Erythroblast (primary cell): ENCODE measurements around the gene STOX2.

Experiments
- GATA1 ChIP-seq: IDR thresholded peaks from 2 replicates; pipeline ENCODE4 v1.6.1; 2011; ENCODE audit warnings: low read depth, mild to moderate bottlenecking, control low read depth, low read length, moderate library complexity
- POLR2A ChIP-seq: IDR thresholded peaks from 2 replicates; pipeline ENCODE4 v1.6.1; 2011; ENCODE audit warnings: mild to moderate bottlenecking, low read length

DNA sequence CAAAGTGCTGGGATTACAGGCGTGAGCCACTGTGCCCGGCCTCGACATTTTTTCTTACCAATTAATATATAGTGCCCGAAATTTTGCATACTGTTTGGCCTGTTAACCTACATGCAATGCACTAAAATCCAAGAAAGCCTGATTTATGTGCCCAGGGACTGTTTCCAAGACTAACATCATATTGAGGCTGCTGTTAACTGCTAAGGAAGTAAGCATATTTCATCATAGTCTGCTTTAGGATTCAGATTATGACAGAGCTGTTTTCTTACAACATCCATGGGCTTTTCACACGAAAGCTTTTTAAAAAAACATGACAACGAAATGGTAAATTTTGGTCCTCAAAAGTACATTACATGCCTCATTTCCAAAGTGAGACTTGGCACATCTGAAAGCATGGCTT is 84.4 kb downstream of the STOX2 start:
- TF ChIP-seq POLR2A (no peak), GATA1 (no peak)
